A549 (cell line): ENCODE data around the gene TRANK1. TPM values are rescaled to one million over a fixed set of nuclear protein-coding genes. Genes with fewer than 3 reads are reported as not detected.

ENCODE experiments used
- ATOH8 ChIP-seq: fragments of 250-450 bp; sonication (Bioruptor Pico); IDR thresholded peaks from 2 replicates; pipeline ENCODE4 v1.5.0; 2020; ENCODE audit warnings: low read depth, mild to moderate bottlenecking, moderate library complexity
- BHLHE40 ChIP-seq: IDR thresholded peaks from 2 replicates; pipeline ENCODE4 v1.6.1; 2012; ENCODE audit warnings: low read depth, low read length, inconsistent platforms
- CBX2 ChIP-seq: fragments of 200-600 bp; sonication (generic); IDR thresholded peaks from 2 replicates; pipeline ENCODE4 v1.6.1; 2016; ENCODE audit warnings: low read depth, mild to moderate bottlenecking, borderline replicate concordance
- CBX8 ChIP-seq: fragments of 200-600 bp; sonication (generic); IDR thresholded peaks from 2 replicates; pipeline ENCODE4 v1.6.1; 2016
- E2F6 ChIP-seq: IDR thresholded peaks from 2 replicates; pipeline ENCODE4 v1.6.1; 2012; ENCODE audit warnings: low read depth, borderline replicate concordance
- EHF ChIP-seq: fragments of 250-450 bp; sonication (Bioruptor Pico); IDR thresholded peaks from 2 replicates; pipeline ENCODE4 v1.5.0; 2020; ENCODE audit warnings: mild to moderate bottlenecking
- EHMT2 ChIP-seq: fragments of 200-600 bp; sonication (generic); IDR thresholded peaks from 2 replicates; pipeline ENCODE4 v1.6.1; 2016; ENCODE audit warnings: antibody characterized with exemption, low read depth, mild to moderate bottlenecking, moderate library complexity
- FOSB ChIP-seq: fragments of 250-450 bp; sonication (Bioruptor Pico); IDR thresholded peaks from 2 replicates; pipeline ENCODE4 v1.5.0; 2020; ENCODE audit warnings: mild to moderate bottlenecking, moderate library complexity
- JUN ChIP-seq, 2 experiments: fragments of >200 bp; sonication (Bioruptor Twin); formaldehyde crosslinking; IDR thresholded peaks; 2 replicates in 1 of 2; 3 replicates in 1 of 2; pipeline ENCODE4 v1.6.1; 2016 to 2017
- KDM5A ChIP-seq: fragments of 200-600 bp; sonication (generic); IDR thresholded peaks from 2 replicates; pipeline ENCODE4 v1.6.1; 2016; ENCODE audit warnings: antibody characterized with exemption, mild to moderate bottlenecking
- NPAS2 ChIP-seq: fragments of 250-450 bp; sonication (Bioruptor Pico); IDR thresholded peaks from 2 replicates; pipeline ENCODE4 v1.8.0; 2022; ENCODE audit warnings: mild to moderate bottlenecking, moderate library complexity, borderline replicate concordance
- RARB ChIP-seq: fragments of 250-450 bp; sonication (Bioruptor Pico); IDR thresholded peaks from 2 replicates; pipeline ENCODE4 v1.8.0; 2021; ENCODE audit warnings: mild to moderate bottlenecking, moderate library complexity
- RNF2 ChIP-seq: fragments of 200-600 bp; sonication (generic); IDR thresholded peaks from 2 replicates; pipeline ENCODE4 v1.6.1; 2016; ENCODE audit warnings: low read depth, mild to moderate bottlenecking, antibody characterized with exemption, moderate library complexity, borderline replicate concordance
- SREBF2 ChIP-seq: fragments of 450-650 bp; IDR thresholded peaks from 2 replicates; pipeline ENCODE4 v1.6.1; 2014; ENCODE audit warnings: mild to moderate bottlenecking, moderate library complexity
- TP53 ChIP-seq: fragments of 250-450 bp; sonication (Bioruptor Pico); IDR thresholded peaks from 2 replicates; pipeline ENCODE4 v1.5.0; 2021; ENCODE audit warnings: mild to moderate bottlenecking, moderate library complexity
- ZSCAN20 ChIP-seq: fragments of 250-450 bp; sonication (Bioruptor Pico); IDR thresholded peaks from 2 replicates; pipeline ENCODE4 v1.8.0; 2022; ENCODE audit warnings: mild to moderate bottlenecking, moderate library complexity
- polyA plus RNA-seq, 4 experiments: library from polyadenylated mRNA; depleted of rRNA in 3 of 4; stranded (reverse); fragments of >200 nt; fragmentation: RNase III in 1 of 4; extraction: RNeasy Plus Mini Kit Qiagen cat#74134 plus additional on column Dnase treatment in 1 of 4; gene quantifications; 2 replicates in 3 of 4; 3 replicates in 1 of 4; pipeline ENCODE4 v1.2.3, GENCODE V29; 2011 to 2017
- TF ChIP-seq, protein P1 (sequence below): fragments of >200 bp; sonication (Bioruptor Twin); formaldehyde crosslinking; IDR thresholded peaks from 3 replicates; pipeline ENCODE4 v1.6.1; 2016
- TF ChIP-seq, protein P2 (sequence below): IDR thresholded peaks from 2 replicates; pipeline ENCODE4 v1.6.1; 2012
- TF ChIP-seq, protein P3 (sequence below): fragments of 150-350 bp; IDR thresholded peaks from 2 replicates; pipeline ENCODE4 v1.6.1; 2014; ENCODE audit warnings: low read depth, mild to moderate bottlenecking, low read length
- TF ChIP-seq, protein P4 (sequence below): fragments of 250-450 bp; sonication (Bioruptor Pico); IDR thresholded peaks from 2 replicates; pipeline ENCODE4 v1.5.0; 2021; ENCODE audit warnings: mild to moderate bottlenecking, moderate library complexity, borderline replicate concordance

The TRANK1 gene
- polyA plus RNA-seq, 2 of the 4 experiments (the other 2 are of a cell fraction): 0.58 to 3.2 TPM

GRCh38 chr3:36992806-36993325, 48.0 kb upstream of the TRANK1 start, which contains the start of gene EPM2AIP1 (continued):
- TF ChIP-seq, protein P1, sequence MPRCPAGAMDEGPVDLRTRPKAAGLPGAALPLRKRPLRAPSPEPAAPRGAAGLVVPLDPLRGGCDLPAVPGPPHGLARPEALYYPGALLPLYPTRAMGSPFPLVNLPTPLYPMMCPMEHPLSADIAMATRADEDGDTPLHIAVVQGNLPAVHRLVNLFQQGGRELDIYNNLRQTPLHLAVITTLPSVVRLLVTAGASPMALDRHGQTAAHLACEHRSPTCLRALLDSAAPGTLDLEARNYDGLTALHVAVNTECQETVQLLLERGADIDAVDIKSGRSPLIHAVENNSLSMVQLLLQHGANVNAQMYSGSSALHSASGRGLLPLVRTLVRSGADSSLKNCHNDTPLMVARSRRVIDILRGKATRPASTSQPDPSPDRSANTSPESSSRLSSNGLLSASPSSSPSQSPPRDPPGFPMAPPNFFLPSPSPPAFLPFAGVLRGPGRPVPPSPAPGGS: peak; percentile 88; the same call in 2 of the 3 replicates
- no peak for TF ChIP-seq RARB (CRISPR knock-in tag)
- peak; percentile 74; the same call in 1 of the 2 replicates for TF ChIP-seq KDM5A
- peak; percentile 79; the same call in 1 of the 2 replicates for TF ChIP-seq E2F6
- TF ChIP-seq JUN (IDR thresholded peaks at IDR 0.05): peak; percentile 64 to 73; a peak in 3 of 5 replicates
- TF ChIP-seq, protein P2, sequence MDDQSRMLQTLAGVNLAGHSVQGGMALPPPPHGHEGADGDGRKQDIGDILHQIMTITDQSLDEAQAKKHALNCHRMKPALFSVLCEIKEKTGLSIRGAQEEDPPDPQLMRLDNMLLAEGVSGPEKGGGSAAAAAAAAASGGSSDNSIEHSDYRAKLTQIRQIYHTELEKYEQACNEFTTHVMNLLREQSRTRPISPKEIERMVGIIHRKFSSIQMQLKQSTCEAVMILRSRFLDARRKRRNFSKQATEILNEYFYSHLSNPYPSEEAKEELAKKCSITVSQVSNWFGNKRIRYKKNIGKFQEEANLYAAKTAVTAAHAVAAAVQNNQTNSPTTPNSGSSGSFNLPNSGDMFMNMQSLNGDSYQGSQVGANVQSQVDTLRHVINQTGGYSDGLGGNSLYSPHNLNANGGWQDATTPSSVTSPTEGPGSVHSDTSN: no peak
- TF ChIP-seq ZSCAN20 (CRISPR knock-in tag): no peak
- no peak for TF ChIP-seq RNF2
- TF ChIP-seq, protein P3, sequence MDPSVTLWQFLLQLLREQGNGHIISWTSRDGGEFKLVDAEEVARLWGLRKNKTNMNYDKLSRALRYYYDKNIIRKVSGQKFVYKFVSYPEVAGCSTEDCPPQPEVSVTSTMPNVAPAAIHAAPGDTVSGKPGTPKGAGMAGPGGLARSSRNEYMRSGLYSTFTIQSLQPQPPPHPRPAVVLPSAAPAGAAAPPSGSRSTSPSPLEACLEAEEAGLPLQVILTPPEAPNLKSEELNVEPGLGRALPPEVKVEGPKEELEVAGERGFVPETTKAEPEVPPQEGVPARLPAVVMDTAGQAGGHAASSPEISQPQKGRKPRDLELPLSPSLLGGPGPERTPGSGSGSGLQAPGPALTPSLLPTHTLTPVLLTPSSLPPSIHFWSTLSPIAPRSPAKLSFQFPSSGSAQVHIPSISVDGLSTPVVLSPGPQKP: no peak
- TF ChIP-seq EHF (CRISPR knock-in tag): peak; percentile 40; the same call in 1 of the 2 replicates
- TF ChIP-seq CBX8: no peak
- TF ChIP-seq, protein P4, sequence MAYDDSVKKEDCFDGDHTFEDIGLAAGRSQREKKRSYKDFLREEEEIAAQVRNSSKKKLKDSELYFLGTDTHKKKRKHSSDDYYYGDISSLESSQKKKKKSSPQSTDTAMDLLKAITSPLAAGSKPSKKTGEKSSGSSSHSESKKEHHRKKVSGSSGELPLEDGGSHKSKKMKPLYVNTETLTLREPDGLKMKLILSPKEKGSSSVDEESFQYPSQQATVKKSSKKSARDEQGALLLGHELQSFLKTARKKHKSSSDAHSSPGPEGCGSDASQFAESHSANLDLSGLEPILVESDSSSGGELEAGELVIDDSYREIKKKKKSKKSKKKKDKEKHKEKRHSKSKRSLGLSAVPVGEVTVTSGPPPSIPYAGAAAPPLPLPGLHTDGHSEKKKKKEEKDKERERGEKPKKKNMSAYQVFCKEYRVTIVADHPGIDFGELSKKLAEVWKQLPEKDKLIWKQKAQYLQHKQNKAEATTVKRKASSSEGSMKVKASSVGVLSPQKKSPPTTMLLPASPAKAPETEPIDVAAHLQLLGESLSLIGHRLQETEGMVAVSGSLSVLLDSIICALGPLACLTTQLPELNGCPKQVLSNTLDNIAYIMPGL (CRISPR knock-in tag): peak; percentile 26; the same call in 1 of the 2 replicates
- no peak for TF ChIP-seq EHMT2
- TF ChIP-seq ATOH8: 0 out of 2 replicates have a peak, but pooled peaks have one; percentile 46
- TF ChIP-seq NPAS2 (CRISPR knock-in tag): no peak
- TF ChIP-seq SREBF2: no peak
- TF ChIP-seq BHLHE40: no peak
- 0 out of 2 replicates have a peak, but pooled peaks have one; percentile 68 for TF ChIP-seq TP53 (CRISPR knock-in tag)
- no peak for TF ChIP-seq CBX2
- no peak for TF ChIP-seq FOSB (CRISPR knock-in tag)
